Left ventricle myocardium superior (tissue), 1 donor: Measurements from ENCODE around the gene RNPEP. TPM values are rescaled to one million over a fixed set of nuclear protein-coding genes. Genes with fewer than 3 reads are reported as not detected.
"Not testable (repeated sequence)": the region's sequence is repeated elsewhere in the genome, so short reads cannot be mapped to it uniquely, and the experiment has no call there.

Source experiments
- ATAC-seq: fragments of 200-7000 bp; cut with Tn5 transposase; one replicate; pipeline ENCODE4 v1.9.1; 2020; ENCODE audit warnings: mild to moderate bottlenecking, moderate library complexity
- DNase-seq: peaks from one replicate; pipeline ENCODE4 v3.0.0-alpha.2; 2020
- intact Hi-C: fragments of 100-400 bp; cut with micrococcal nuclease; formaldehyde crosslinking; loops from one replicate; pipeline ENCODE4 v1.11.0; 2022
- total RNA-seq: library from RNA; stranded (reverse); fragmentation: NEBNext Ultra II Directional; extraction: Animal tissue kit (Norgen Biotek cat#: 25700); gene quantifications from one replicate; pipeline ENCODE4 v1.2.1, GENCODE V29; 2021
- donor health status: DM: no; HTN: yes; CAD: no; lungs with severe emphysema.

RNPEP gene
- total RNA-seq, 1 donor from 2014 or later, result 11.6 TPM

DNA sequence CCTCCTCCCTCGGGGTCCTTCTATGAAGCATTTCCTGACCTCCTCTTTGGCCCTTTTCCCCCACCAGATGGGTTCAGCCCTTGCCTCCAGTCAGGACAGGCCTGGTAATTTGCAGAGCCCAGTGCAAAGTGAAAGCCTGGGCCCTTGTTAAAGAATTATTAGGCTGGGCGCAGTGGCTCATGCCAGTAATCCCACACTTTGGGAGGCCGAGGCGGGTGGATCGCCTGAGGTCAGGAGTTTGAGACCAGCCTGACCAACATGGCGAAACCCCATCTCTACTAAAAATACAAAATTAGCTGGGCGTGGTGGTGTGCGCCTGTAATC lies 36.7 kb downstream of the RNPEP start:
- intact Hi-C loops, ATAC-seq, DNase-seq: not testable (repeated sequence)

GRCh38 chr1:202023001-202023433 lies 40.6 kb downstream of the RNPEP start:
- DNase-seq (no peak), ATAC-seq (no peak)
- intact Hi-C loops, result no loop called here

- no peak for DNase-seq
- intact Hi-C loops, result no loop called here
- ATAC-seq, result no peak
These were observed 46.8 kb downstream of the RNPEP start for GRCh38 chr1:202029171-202029665.

GRCh38 chr1:202029727-202030126 lies 47.3 kb downstream of the RNPEP start:
- ATAC-seq (no peak), DNase-seq (no peak)
- intact Hi-C loops, result no loop called here

DNA sequence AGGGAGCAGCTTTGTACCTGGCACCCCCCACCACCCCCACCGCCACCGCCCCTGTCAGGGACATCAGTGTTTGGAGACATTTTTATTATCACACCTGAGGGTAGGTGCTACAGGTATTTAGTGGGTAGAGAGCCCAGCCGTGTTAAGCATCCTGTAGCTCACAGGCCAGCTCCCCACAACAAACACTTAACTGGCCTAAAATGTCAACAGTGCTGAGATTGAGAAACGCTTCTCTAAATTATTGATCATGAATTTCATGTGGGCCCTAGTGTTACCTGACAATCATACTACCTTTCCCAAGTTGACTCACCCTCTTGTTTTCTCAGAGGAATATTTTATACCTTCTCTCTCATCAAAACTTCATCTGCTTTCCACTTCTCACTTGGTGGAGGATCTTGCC lies 49.3 kb downstream of the RNPEP start:
- DNase-seq, result no peak
- intact Hi-C loops, result no loop called here
- ATAC-seq, result no peak

DNA sequence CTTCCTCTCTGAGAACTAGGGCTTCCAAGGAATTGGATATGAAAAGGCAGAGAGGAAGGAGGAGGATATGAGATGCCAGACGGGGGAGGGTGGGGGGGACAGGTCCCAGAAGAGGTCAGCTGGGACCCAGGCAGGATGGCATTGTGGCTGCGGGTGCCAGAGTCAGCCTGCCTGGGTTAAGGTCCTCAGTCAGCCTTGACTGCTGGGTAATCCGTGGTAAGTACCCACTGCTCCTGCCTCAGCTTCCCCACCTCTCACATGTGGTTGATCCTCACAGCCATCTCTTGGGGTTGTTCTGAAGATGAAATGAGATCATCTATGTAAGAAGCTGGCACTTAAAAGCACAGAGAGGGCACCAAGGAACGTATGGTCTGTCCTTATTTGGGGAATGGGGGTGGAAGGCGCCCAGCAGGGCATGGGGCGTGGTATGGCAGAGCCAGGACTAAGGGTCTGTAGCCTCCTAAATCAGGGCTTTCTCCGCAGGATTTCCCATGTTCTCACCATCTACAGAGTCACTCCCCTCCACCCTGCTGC lies 51.8 kb downstream of the RNPEP start:
- ATAC-seq, result no peak
- intact Hi-C loops, result no loop called here
- DNase-seq, result no peak

DNA sequence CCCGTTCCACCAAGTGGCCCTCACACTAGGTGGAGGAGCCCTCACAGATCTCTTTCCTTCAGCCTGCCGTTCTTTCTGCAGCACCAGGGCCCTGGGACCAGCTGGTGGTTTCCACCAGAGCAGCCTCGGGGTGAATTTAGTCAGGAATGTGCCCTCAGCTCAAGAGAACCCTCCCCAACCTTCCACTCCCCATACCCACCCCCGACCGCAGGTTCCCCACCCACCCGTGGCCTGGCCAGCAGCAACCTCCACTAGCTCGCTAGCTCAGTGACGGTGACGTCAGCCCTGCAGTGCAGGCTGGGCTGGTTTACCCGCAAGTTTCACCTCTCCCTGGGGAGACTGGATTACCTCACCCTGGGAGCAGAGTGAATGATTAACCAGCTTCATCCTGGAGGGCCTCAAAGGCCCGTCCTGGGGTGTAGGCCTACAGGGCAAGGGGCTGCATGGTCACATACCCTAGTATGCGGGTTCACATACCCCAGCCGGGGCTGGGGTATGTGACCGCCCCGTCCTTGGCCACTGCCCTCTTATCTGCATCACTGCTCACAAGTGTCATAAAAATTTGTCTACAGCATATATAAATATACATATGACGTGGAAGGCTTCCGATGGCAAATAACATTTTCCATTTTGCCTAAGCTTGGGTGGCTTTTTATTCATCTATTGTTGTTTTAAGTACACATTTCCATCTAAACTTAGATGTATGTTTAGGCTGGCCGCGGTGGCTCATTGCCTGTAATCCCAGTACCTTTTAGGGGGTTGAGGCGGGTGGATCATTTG lies 52.4 kb downstream of the RNPEP start:
- intact Hi-C loops, result no loop called here
- peak; percentile 78 for DNase-seq
- ATAC-seq, result peak; percentile 98

GRCh38 chr1:202036595-202037387 lies 54.3 kb downstream of the RNPEP start:
- no peak for DNase-seq

GRCh38 chr1:202037706-202038296 lies 55.4 kb downstream of the RNPEP start:
- intact Hi-C loops, result no loop called here
- ATAC-seq, result no peak
- no peak for DNase-seq

More at GRCh38 chr1:202036595-202037387, 54.3 kb downstream of the RNPEP start:
- ATAC-seq, result no peak
- intact Hi-C loops, result no loop called here

DNA sequence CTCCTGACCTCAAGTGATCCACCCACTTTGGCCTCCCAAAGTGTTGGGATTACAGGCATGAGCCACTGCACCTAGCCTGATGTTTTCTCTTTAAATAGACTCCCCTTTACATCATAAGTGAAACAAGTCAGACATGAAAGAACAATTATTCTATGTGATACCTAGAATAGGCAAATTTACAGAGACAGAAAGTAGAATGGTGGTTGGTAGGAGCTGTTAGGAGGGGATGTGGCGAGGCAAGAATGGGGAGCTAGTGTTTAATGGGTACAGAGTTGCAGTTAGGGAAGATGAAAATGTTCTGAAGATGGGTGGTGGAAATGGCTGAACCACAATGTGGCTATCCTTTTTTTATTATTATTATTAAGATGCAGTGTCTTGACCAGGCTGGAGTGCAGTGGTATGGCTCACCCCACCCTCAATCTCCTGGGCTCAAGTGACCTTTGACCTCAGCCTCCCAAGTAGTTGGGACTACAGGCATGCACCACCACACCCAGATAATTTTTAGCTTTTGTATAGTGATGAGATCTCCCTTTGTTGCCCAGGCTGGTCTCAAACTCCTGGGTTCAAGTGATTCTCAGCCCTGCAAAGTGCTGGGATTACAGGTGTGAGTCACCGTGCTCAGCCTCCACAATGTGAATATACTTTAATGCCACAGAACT lies 56.4 kb downstream of the RNPEP start:
- intact Hi-C loops, result no loop called here
- DNase-seq, result no peak
- ATAC-seq, result no peak

GRCh38 chr1:202045705-202046104 lies 63.3 kb downstream of the RNPEP start:
- ATAC-seq (no peak), DNase-seq (no peak)
- intact Hi-C loops, result no loop called here

- ATAC-seq (no peak), DNase-seq (no peak)
- intact Hi-C loops, result no loop called here
These were observed 63.8 kb downstream of the RNPEP start for GRCh38 chr1:202046227-202046626.

- no peak for DNase-seq
- no peak for ATAC-seq
- intact Hi-C loops, result no loop called here
These were observed 64.6 kb downstream of the RNPEP start for GRCh38 chr1:202046748-202047708.

DNA sequence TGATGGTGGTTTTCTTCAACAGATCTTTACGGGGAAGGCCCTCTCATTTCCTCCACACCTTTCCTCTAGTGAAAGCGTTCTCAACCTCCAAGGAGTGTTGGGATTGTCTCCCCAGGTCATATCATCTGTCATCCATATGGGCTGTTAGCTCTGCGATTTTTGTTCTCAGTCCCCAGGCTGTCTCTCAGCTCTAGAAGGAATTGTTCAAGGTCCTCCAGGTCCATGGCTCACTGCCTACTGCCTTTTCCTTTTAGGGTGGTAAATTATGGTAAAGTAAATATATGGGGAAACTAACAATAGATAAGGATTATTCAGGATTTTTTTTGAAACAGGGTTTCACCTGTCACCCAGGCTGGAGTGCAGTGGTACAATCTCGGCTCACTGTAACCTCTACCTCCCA lies 65.5 kb downstream of the RNPEP start:
- DNase-seq (no peak), ATAC-seq (no peak)
- intact Hi-C loops, result no loop called here

GRCh38 chr1:202049129-202049528 lies 66.7 kb downstream of the RNPEP start:
- intact Hi-C loops, result no loop called here
- DNase-seq (peak; percentile 42), ATAC-seq (peak; percentile 87)

GRCh38 chr1:202054094-202054493 lies 71.6 kb downstream of the RNPEP start:
- intact Hi-C loops, result no loop called here
- ATAC-seq, result no peak
- no peak for DNase-seq

DNA sequence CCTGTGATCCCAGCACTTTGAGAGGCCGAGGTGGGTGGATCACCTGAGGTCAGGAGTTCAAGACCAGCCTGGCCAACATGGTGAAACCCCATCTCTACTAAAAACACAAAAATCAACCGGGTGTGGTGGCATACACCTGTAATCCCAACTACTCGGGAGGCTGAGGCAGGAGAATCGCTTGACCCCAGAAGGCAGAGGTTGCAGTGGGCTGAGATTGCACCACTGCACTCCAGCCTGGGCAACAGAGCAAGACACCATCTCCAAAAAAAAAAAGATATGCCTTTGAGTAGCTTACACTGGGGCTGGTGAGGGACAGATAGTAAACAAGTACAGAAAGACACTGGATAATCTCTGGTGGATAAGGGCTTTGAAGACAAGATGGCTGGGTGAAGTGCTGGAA lies 72.2 kb downstream of the RNPEP start:
- intact Hi-C loops, DNase-seq, ATAC-seq: not testable (repeated sequence)
